Stimulated activated CD4-positive, alpha-beta T cell treated with anti-CD3 and anti-CD28 coated beads, TNF-alpha, amount 100 ng/mL, for 4 hours (primary cell): ENCODE measurements around the gene HEBP2.
"Not testable (repeated sequence)": the region's sequence is repeated elsewhere in the genome, so short reads cannot be mapped to it uniquely, and the experiment has no call there.

Source experiments
- DNase-seq, 3 experiments: peaks; one replicate each; pipeline ENCODE4 v3.0.0-alpha.2; 2020; ENCODE audit warnings: low read depth in 3 of 3

Gene HEBP2, protein sequence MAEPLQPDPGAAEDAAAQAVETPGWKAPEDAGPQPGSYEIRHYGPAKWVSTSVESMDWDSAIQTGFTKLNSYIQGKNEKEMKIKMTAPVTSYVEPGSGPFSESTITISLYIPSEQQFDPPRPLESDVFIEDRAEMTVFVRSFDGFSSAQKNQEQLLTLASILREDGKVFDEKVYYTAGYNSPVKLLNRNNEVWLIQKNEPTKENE

GRCh38 chr6:138403801-138404665 is at the start of gene HEBP2:
Gene HEBP2, plus strand, starts transcription at chr6:138404223. Its CDS starts 273 bp downstream, at chr6:138404496.
- DNase-seq = peak; percentile 88 to 90 (median 89)

DNA sequence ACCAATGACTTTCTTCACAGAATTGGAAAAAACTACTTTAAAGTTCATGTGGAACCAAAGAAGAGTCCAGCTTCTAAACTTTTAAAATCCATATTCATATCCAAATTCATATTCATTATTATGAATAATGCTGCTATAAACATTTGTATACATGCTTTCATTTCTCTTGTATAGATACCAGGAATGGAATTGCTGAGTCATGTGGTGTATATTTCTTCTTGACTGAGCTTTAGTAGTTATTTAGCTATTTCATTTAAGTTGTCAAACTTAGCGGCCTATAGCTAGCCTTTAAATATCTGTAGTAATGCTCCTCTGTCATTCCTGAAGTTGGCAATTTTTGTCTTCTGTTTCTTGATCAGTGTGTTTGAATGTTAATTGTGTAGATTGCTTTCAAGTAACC is 46.1 kb upstream of the HEBP2 start:
- DNase-seq = no peak

DNA sequence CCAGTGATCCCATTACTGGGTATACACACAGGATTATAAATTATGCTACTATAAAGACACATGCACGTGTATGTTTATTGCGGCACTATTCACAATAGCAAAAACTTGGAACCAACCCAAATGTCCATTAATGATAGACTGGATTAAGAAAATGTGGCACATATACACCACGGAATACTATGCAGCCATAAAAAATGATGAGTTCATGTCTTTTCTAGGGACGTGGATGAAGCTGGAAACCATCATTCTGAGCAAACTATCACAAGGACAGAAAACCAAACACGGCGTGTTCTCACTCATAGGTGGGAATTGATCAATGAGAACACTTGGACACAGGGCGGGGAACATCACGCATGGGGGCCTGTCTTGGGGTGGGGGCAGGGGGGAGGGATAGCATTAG is 35.3 kb upstream of the HEBP2 start:
- not testable (repeated sequence) for DNase-seq

DNA sequence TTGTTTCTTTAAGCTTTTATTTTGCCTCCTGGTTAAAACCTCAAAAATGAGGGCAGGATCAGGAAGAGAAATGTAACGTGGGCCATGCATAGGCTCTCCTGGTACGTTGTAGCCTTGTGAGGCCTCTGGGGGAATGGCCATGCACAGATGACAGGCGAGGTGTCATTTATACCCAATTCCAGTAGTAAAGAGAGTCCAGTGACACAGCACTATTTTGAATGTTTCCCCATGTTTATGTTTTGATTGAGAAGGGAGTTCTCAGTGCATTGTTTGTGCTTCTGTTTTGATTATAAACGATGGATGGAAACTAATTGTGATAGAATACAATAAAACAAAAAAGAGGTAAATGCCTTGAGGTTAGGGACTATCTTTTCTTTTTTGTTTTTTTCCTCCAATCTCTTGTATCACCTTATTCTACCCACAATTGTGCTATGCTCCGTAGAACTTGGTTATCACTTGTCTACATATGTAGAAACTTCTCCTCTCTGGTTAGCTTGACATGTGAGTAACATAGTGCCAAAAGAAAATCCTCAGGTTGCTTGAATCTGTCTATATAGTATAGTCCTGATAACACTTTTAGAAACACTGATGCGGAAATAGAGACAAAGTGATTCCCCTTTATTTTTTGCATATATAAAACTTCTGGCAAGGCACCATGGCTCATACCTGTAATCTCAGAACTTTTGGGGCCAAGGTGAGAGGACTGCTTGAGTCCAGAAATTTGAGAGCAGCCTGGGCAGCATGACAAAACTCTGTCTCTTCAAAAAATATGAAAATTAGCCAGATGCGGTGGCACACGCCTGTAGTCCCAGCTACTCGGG is 33.2 kb upstream of the HEBP2 start:
- DNase-seq = no peak

- DNase-seq = no peak
These were observed 32.6 kb upstream of the HEBP2 start for GRCh38 chr6:138371452-138371711.

DNA sequence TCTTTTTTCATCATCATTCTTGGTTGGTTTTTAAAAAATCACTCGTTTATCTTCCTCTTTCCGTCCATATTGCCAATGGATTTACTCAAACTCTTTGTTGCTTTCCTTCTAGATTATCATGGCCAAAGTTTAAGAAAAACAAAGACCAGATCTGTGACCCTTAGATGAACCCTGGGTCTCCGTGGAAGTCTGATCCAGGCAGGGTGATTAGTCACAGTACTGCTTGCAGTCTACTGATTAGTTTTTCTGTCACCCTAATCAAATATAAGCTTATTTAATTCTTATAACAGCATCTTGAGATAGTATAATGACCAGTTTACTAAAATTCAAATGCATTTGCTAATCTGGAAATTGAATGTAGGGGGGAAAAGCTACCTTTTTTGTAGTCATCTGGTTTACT is 32.3 kb upstream of the HEBP2 start:
- no peak for DNase-seq

DNA sequence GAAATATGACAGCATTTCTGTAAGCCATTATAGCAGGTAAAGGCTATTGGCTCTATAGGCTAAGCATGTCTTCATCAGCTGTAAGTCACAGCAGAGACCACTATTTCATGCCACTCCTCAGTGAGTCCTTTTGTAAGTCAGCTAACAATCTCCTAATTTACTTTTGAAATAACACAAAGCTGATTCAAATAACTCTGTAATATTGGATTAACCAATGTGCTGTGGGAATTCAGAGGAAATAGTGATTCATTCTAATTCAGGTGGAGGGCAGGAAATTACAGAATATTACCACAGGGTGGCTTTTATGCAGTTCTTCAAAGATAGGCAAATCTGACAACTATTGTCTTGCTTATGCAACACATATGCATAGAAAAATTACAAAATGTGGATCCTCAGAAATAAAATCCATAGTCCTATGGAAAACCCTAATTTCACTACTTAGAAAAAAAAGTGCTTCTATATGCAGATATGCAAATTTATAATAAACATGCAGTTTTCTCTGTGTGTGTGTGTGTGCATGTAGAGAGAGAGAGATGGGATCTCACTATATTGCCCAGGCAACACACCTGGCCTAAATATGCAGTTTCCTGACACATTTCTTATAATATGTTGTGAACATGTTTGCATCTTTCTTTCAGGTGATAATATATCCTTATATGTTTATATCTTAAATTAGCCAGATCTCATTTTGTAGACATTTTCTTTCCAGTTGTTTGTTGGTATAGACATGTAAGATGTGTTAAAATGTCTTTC is 31.1 kb upstream of the HEBP2 start:
- DNase-seq = no peak

DNA sequence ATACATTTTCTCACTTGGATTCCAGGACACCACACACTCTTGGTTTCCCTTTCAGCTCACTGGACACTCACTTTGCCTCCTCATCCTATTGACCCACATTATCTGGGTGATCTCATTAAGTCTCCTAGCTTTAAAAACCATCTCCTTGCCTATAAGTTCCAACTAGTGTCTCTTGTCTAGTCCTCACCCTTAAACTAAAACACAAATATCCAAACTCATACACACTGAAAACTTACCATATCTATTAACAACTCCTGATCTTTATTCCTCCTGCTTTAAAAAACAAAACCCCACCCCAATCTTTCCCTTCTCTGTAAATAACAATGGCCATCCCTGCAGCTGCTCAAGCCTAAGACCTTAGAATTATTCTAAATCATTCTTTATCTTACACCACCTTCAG is 29.8 kb upstream of the HEBP2 start:
- no peak for DNase-seq

GRCh38 chr6:138374815-138375214 is 29.2 kb upstream of the HEBP2 start:
- no peak for DNase-seq

DNA sequence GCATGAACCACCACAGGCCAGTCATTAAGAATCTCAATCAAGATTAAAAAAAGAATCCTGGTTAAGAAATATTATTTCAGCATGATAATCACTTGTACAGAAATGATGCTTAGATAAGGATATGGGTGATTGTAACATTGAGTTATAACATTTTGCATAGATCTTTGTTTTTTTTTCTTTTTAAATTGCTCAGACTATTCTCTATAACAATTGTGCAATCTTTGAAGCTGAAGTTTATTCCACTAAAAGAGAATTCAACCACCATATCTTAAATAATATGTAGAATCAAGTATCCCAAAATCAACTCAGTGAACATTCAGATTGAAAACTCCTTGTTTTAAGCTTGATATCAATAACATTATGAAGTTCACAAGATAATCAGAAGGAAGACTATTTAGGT is 27.0 kb upstream of the HEBP2 start:
- no peak for DNase-seq

DNA sequence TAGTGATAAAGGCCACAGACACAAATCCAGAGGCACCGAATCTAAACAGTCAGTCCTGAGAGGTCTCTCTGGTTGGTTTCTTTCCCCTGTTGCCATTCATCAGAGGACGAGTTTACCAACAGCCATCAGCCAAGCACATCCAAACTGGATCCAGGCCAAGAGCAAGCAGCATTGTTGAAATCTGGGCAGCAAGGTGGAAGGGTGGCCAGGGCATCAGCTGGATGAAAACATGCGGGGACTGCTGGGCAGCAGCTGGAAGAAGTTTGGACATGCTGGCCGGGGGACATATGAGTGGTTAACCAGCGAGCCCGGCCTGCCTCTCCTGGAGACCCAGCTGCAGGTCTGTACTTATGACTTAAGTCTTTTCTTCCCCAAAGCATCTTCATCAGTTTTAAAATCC is 26.2 kb upstream of the HEBP2 start, which contains the start of gene SMIM28:
TSS of gene SMIM28 (plus strand) at position 62 of the 400 bp plus-strand sequence. CDS start at position 230, 168 bp downstream.
- DNase-seq = no peak

DNA sequence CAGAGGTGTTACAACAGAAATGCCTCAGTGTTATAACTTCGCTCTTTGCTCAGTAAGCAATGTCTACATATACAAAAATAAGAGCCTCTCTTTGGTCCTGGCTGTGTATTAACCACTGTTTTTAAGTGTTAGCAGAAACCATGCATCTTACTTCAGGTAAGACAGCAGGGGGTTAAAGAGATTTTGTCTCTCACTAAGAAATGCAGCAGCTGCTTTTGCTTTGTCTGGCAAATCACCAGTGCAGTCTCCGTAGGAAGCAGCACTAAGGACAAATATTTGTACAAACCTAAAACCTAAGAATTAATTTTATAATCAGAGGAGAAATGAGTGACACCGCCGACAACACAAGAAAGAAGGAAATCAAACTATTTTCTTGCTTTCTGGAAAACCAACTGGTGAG is 25.6 kb upstream of the HEBP2 start:
- DNase-seq = no peak

DNA sequence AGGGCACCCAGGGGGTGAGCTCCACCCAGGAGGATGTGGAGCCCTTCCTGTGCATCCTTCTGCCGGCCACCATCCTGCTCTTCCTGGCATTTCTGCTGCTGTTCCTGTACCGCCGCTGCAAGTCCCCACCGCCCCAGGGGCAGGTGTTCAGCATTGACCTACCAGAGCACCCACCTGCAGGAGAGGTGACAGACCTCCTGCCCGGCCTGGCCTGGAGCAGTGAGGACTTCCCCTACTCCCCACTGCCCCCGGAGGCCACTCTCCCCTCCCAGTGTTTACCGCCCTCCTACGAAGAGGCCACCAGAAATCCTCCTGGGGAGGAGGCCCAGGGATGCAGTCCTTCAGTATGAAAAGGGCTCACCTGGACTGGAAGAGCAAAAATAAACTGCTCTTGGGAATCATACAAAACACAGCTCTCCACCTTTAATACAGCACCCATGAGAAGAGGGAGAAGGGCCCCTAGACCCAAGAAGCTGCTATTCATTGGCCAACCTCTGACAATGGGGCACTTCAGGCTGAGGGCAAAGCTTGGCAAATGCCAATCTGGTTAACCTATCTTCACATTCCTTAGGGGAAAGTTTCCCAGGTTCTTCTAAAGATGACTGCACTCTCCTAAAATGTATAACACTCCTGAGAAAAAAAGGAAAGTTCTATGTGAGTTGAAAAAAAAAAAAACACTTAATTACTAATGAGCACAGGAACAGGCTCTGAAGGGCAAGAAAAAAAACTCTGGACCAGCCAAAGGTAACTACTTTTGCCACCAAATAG is 21.3 kb upstream of the HEBP2 start:
- no peak for DNase-seq

DNA sequence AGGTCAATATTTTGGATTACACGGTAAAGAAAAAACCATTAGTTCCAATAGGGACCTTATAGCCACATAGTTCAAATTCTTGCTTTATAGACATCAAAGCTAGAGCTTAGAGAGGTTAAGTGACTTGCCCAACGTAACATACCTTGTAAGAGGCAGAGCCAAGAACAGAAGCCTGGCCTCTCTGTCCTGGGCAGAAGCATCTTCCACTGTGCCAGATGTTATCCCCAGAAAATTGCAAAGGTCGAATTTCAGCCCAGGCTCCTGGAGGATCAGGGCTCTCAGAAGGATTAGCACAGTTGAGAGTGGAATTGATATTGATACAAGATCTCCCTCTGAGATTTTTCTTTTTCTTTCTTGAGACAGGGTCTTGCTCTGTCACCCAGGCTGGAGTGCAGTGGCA is 20.2 kb upstream of the HEBP2 start:
- no peak for DNase-seq

DNA sequence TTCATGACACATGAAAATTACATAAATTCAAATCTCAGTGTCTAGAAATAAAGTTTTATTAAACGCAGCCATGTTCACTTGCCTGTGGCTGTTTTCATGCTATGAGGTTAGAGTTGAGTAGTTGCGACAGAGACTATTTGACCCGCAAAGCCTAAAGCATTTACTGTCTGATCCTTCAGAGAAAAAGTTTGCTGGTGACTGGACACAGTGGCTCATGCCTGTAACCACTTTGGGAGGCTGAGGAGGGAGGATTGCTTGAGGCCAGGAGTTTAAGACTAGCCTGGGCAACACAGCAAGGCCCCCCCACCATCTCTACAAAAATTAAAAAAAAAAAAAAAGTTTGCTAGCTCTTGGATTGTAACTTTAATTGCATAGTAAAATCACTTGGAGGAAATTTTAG is 17.1 kb upstream of the HEBP2 start:
- no peak for DNase-seq

GRCh38 chr6:138387577-138388368 is 16.2 kb upstream of the HEBP2 start:
- no peak for DNase-seq

DNA sequence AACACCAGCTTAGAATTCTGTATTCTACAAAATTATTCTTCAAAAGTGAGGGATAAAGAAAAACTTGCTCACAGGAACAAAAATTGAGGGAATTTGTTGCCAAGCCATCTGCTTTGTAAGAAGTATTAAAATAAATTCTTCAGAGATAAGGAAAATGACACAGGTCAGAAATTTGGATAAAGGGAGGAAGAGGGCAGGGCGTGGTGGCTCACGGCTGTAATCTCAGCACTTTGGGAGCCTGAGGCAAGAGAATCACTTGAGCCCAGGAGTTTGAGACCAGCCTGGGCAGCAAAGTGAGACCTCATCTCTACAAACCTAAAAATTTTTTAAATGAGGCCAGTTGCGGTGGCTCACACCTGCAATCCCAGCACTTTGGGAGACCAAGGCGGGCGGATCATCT is 14.5 kb upstream of the HEBP2 start:
- no peak for DNase-seq

- DNase-seq = no peak
These were observed 9.9 kb upstream of the HEBP2 start for GRCh38 chr6:138393871-138394783.

GRCh38 chr6:138396709-138397108 is 7.3 kb upstream of the HEBP2 start:
- DNase-seq = no peak
